Stimulated activated naive CD8-positive, alpha-beta T cell treated with anti-CD3 and anti-CD28 coated beads, Interleukin-15, Interleukin-2, amounts not matched to agents 100 U/mL and 50 U/mL, for 24 hours (primary cell): Measurements from ENCODE around the gene SMARCD1.
"Not testable (repeated sequence)": the region's sequence is repeated elsewhere in the genome, so short reads cannot be mapped to it uniquely, and the experiment has no call there.

Experiments
- ATAC-seq: fragments of 150-1000 bp; cut with Tn5 transposase; one replicate; pipeline ENCODE4 v1.10.0; 2021
- DNase-seq: peaks from one replicate; pipeline ENCODE4 v3.0.0; 2021

The SMARCD1 gene

GRCh38 chr12:50077099-50077498 lies 8.0 kb upstream of the SMARCD1 start:
- DNase-seq (no peak), ATAC-seq (no peak)

DNA sequence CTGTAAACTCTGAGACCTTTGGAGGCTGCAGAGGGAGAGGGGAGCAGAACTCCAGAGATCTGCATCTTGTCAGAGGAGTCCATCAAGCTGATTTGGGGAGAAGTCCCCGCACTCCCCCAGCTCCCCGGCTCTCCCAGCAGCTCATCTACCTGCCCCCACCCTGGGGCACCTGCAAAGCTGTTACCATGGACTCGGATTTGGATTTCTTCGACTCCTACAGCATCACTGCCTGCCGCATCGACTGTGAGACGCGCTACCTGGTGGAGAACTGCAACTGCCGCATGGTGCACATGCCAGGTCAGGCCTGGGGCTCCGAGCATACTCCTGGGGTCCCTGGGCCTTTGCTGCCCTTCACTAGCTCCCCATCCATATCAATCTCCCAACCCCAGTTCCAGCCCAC lies 6.9 kb upstream of the SMARCD1 start:
- ATAC-seq: no peak
- no peak for DNase-seq

- DNase-seq: no peak
- ATAC-seq: no peak
Observed at GRCh38 chr12:50079771-50080170, 5.4 kb upstream of the SMARCD1 start.

DNA sequence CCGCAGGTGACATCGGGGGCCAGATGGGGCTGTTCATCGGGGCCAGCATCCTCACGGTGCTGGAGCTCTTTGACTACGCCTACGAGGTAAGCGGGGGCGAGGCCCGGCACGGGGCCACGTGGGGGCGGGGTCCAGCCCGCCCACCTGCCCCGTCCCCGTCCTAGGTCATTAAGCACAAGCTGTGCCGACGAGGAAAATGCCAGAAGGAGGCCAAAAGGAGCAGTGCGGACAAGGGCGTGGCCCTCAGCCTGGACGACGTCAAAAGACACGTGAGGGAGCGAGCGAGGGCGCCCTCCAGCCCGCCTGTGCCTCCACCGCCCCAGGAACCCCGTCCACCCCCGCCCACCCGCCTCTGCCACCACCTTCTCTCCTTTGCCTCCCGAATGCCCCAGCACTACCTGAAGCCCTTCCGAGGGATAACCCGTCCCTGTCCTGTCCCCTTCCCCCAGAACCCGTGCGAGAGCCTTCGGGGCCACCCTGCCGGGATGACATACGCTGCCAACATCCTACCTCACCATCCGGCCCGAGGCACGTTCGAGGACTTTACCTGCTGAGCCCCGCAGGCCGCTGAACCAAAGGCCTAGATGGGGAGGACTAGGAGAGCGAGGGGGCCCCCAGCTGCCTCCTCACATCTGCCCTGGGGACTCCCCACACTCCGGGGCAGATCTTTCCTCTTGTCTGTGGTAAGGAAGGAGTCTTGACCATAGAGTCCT lies 3.9 kb upstream of the SMARCD1 start:
- DNase-seq: no peak
- no peak for ATAC-seq

DNA sequence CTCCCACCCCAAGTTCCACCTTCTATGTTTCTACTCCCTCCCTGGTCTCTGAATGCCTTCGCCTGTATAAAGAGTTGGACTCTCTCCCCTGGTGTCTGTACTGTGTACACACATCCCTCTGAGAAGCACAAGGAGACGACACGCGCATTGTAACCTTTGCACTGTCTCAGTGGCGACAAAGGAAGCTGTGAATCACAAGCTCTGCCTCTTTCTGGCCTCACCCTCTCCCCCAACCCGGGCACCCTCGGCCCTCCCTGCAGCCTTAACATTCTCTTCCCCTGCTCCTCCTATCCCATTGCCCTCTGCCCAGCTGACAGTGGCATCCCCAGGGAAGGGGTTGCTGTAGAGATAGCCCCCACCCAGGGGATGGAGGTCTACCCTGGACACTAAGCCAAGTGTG lies 2.5 kb upstream of the SMARCD1 start:
- peak; percentile 13 for ATAC-seq
- no peak for DNase-seq

DNA sequence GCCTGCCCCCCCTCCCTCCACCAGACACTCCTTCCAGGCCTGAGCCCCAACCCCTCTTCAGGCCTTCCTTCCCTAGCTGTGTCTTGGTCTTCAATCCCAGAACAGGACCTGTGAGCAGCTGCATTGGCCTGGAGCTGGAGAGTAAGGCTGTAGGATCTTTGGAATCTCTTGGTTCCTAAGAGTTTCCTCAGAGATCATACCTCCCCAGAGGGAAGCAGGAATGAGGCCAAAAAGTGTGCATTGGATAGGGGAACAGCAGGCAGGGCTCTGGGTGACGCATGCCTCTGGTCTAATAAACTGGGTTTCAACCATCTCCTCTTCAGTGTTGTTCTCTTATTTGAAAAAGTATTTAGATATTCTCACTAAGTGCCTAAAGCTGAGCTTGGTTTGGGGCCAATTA lies 1.8 kb upstream of the SMARCD1 start:
- no peak for ATAC-seq

DNA sequence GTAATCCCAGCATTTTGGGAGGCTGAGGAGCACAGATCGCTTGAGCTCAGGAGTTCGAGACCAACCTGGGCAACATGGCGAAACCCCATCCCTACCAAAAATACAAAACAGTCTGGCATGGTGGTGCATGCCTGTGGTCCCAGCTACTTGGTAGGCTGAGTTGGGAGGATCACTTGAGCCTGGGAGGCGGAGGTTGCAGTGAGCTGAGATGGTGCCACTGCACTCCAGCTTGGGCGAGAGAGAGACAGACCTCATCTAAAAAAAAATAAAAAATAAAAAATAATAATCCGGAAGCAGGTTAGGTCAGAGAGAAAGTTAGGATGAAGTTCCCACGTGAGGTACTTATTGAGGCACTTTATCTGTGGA lies 750 bp upstream of the SMARCD1 start:
- not testable (repeated sequence) for ATAC-seq, DNase-seq

More for the DNA sequence above, 1.8 kb upstream of the SMARCD1 start:
- DNase-seq: no peak

GRCh38 chr12:50085615-50086072 lies 502 bp downstream of the SMARCD1 start:
- ATAC-seq: peak; percentile 1
- no peak for DNase-seq

DNA sequence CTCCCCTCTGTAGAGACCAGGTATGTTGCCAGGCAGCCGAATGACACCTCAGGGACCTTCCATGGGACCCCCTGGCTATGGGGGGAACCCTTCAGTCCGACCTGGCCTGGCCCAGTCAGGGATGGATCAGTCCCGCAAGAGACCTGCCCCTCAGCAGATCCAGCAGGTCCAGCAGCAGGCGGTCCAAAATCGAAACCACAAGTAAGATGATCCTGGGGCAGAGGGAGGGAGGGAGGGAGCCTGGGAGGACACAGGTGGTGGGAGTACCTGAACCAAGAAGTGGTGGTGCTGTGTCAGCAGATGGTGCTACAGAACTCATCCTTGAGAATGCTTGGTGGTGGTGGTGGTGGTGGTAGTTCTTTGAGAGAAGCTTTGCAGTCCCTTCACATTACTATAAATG lies 1.0 kb downstream of the SMARCD1 start:
- DNase-seq: no peak
- ATAC-seq: no peak

GRCh38 chr12:50087151-50087550 lies 2.0 kb downstream of the SMARCD1 start:
- no peak for DNase-seq
- no peak for ATAC-seq

GRCh38 chr12:50087995-50088394 lies 2.9 kb downstream of the SMARCD1 start:
- DNase-seq: no peak
- no peak for ATAC-seq

DNA sequence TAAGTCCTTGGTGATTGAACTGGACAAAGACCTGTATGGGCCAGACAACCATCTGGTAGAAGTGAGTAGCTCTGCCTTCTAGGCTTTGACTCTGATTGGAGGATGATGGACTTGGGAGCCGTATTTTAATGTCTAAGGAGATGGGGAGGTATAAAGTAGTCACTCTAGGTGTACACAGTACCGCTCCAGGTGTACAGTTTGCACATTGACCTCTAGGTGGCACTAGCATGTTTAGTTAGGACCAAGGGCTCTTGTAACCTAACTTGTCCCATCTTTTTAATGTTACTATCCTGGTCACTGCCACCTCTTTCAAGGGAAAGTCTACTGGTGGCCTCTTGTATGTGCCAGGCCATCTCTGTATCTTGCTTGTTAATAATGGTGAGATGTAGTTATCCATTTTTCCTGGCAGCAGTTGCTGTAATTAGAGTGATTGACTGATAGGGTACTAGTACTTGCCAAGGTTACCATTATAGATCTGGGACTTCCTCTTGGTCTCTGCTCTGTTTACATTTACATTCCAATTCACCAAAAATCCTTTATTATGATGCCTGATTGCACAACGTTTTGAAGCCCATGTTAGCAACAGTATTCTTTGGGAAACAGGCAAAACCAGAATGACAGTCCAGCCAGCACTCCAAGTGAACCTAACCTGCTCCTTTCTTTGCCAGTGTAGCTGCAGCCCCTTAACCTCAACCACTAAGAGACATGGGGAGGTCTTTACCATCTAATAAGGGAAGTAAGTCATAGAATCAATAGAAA lies 3.6 kb downstream of the SMARCD1 start:
- DNase-seq (peak; percentile 62), ATAC-seq (peak; percentile 30)

DNA sequence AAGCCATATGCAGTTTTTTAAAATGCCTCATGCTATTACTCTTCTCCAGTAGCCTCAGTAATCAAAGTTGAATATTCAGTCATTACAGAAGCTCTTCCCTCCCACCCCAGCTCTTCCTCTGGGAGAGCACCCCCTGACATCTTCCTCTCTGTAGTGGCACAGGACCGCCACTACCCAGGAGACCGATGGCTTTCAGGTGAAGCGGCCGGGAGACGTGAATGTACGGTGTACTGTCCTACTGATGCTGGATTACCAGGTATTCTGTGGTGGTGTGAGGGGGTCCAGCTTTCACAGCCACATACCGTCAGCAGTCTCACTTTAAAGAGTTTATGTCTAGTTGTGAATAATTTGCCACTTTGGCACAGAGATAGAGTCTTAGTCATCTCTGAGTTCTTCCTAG lies 4.6 kb downstream of the SMARCD1 start:
- ATAC-seq (no peak), DNase-seq (no peak)

- DNase-seq: no peak
Observed at GRCh38 chr12:50090391-50090790, 5.2 kb downstream of the SMARCD1 start.

GRCh38 chr12:50097952-50098351 lies 12.8 kb downstream of the SMARCD1 start:
- DNase-seq (no peak), ATAC-seq (no peak)

More at GRCh38 chr12:50090391-50090790, 5.2 kb downstream of the SMARCD1 start:
- no peak for ATAC-seq

- DNase-seq (no peak), ATAC-seq (no peak)
Observed at GRCh38 chr12:50099302-50100008, 14.3 kb downstream of the SMARCD1 start.

GRCh38 chr12:50100561-50100960 lies 15.4 kb downstream of the SMARCD1 start:
- ATAC-seq: no peak
- no peak for DNase-seq

GRCh38 chr12:50101663-50102062 lies 16.5 kb downstream of the SMARCD1 start:
- ATAC-seq (no peak), DNase-seq (no peak)

DNA sequence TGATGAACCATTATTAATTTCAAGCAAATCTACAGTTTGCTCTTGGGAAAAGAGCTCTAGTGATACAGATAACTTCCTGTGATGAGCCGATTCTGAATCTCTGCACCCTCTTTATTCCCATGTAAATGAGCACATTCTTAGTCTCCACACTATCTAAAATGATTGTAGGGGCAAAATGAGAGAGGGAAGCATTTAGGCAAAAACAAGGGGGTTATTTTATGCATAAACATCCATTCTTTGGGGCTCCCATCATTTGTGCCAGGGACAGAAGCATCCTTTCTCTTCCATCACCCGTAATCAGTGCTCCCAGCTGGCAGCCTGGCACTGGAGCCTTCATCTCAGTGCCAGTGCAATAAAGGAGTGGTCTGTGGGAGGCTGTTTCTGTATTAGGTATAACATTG lies 17.0 kb downstream of the SMARCD1 start:
- ATAC-seq (no peak), DNase-seq (no peak)

DNA sequence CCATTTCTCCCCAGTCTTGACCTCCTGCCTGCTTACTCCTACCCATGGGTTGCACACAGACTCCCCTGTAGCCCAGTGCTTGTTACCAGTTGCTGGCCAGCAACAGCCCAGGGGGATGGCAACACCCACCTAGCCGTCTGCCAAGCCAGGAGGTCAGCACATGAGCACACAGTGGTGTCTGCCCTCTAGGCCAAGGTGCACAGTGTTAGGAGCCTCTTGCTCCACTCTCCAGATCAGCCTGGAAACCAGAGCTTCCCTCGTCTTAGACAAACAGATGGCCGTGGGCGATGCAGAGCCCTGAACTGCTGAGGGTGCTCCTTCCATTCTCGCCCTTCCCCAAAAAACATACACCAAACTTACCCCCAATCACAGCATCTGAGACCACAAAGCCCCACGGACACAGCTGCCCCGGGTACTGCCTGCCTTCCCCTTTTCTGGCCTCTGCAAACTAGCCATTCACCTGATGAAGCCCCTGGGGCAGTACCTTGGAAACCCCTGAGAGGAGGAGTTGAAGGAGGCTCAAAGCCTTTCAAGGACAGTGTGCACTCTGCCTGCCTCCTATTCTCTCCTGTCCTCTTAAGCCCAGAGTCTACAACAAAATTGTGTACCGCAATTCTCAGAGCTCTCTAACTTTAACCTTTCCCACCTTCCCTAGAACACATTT lies 17.6 kb downstream of the SMARCD1 start:
- DNase-seq (no peak), ATAC-seq (no peak)

GRCh38 chr12:50103351-50103750 lies 18.2 kb downstream of the SMARCD1 start:
- no peak for DNase-seq
- ATAC-seq: no peak

GRCh38 chr12:50103767-50104321 lies 18.7 kb downstream of the SMARCD1 start, which contains the start of gene GPD1:
Gene GPD1, plus strand, starts transcription at chr12:50104008. Its CDS starts 43 bp downstream, at chr12:50104051.
- peak; percentile 41 for DNase-seq
- ATAC-seq: peak; percentile 61
